ENCODE measurements around the gene MOXD1. TPM values are rescaled to one million over a fixed set of nuclear protein-coding genes. Genes with fewer than 3 reads are reported as not detected.

The MOXD1 gene
- total RNA-seq, 1 experiment from 2014 or later: 1.0 TPM

DNA sequence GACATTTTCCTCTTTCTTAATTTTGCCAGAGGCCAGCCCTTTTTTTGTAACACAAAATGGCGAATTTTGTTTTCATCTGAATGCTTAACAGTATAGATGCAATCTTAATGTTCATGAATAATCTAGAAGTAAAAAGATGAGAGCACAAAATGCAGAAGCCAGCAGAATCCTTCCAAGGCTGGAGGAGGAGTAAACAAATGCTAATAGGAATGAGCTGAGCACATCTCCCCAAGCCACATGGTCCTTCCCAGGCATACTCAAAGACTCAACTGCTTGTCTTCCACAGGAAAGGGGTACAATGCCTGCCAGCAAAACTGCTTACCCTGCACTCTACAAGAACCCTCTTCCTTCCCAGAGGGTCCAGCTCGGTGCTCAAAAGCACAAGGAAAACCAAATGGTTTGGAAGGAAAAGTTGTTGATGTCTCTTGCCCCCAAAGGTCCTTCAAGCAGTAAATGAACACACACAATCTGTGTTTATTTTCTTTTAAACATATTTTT, 155.1 kb downstream of the MOXD1 start:
- no peak overlapping the region for H3K4me3 ChIP-seq (replicated peaks in 1 of 2; ENCODE audit: low read depth in 1 of 2, low read length in 2 of 2)
- intact Hi-C loops (cut with micrococcal nuclease): no loop called here
- POLR2A ChIA-PET: no interaction called here

More for the DNA sequence above, 155.1 kb downstream of the MOXD1 start:
- Histone ChIP-seq H3K27me3 (ENCODE audit: insufficient read depth, low read length) (no peaks in the 10 kb centered on the region), H4K20me1 (ENCODE audit: insufficient read depth) (no peaks in the 10 kb centered on the region), H3K36me3 (ENCODE audit: control insufficient read depth in 1 of 2, insufficient read depth in 2 of 2, low read length in 2 of 2) (no peaks in the 10 kb centered on the region), H2AFZ (ENCODE audit: low read depth, low read length, poor library complexity, severe bottlenecking) (no peak overlapping the region), H3K9ac (ENCODE audit: low read length) (no peak overlapping the region), H3K9me2 (ENCODE audit: insufficient read depth) (no peaks in the 10 kb centered on the region), H3K4me1 (ENCODE audit: control insufficient read depth in 1 of 2, insufficient read depth in 2 of 2, low read length in 2 of 2) (no peaks in the 10 kb centered on the region), H3K9me3 (ENCODE audit: control insufficient read depth in 1 of 2, insufficient read depth in 1 of 2, low read depth in 1 of 2, low read length in 2 of 2) (no peaks in the 10 kb centered on the region), H3K27ac (ENCODE audit: low read depth, low read length) (no peak overlapping the region), H3K4me2 (ENCODE audit: low read length) (no peak overlapping the region), H3K79me2 (ENCODE audit: insufficient read depth, low read length) (no peaks in the 10 kb centered on the region)
- ChIA-PET CTCF (interaction anchor here (0.7 to 1.0 kb wide), 2 partner anchors 12 to 34 kb away, joined by 3 read pairs; no protein-coding TSS in a partner anchor), RAD21 (ENCODE audit: low non-redundant PET in 1 of 2, low total read pairs in 2 of 2, uncharacterized antibody in 2 of 2, unreplicated experiment in 2 of 2) (no interaction called here)
- ATAC-seq (no peak), DNase-seq (ENCODE audit: low read depth, low spot score) (no peak)
- BruUV-seq (replicated peaks): no TSS peak
- TF ChIP-seq ZNF274 (IDR thresholded peaks at IDR 0.05; ENCODE audit: low read depth, low read length) (no peak), POLR2A (IDR thresholded peaks at IDR 0.05; ENCODE audit: borderline replicate concordance, extremely low read depth, insufficient read depth, insufficient read length) (no peak), YY1 (IDR thresholded peaks at IDR 0.05; ENCODE audit: extremely low read depth, insufficient replicate concordance, low read depth, low read length) (no peak), EGR1 (IDR thresholded peaks at IDR 0.05; ENCODE audit: low read depth) (no peak), ELF1 (IDR thresholded peaks at IDR 0.05; ENCODE audit: borderline replicate concordance, low read depth) (no peak), EZH2phosphoT487 (IDR thresholded peaks at IDR 0.05; ENCODE audit: borderline replicate concordance) (no peak), RAD21 (IDR thresholded peaks at IDR 0.05; ENCODE audit: low read depth) (no peak), SP1 (IDR thresholded peaks at IDR 0.05; ENCODE audit: low read depth) (no peak), SIN3A (IDR thresholded peaks at IDR 0.05; ENCODE audit: low read depth) (no peak), CBX3 (IDR thresholded peaks at IDR 0.05; ENCODE audit: low read depth) (no peak), FOSL1 (IDR thresholded peaks at IDR 0.05; ENCODE audit: low read depth) (no peak), CEBPB (IDR thresholded peaks at IDR 0.05; ENCODE audit: low read depth) (no peak), ZFX (IDR thresholded peaks at IDR 0.05) (no peak), EZH2 (IDR thresholded peaks at IDR 0.05) (no peak), JUND (IDR thresholded peaks at IDR 0.05) (no peak)
- TF ChIP-seq, protein P1, sequence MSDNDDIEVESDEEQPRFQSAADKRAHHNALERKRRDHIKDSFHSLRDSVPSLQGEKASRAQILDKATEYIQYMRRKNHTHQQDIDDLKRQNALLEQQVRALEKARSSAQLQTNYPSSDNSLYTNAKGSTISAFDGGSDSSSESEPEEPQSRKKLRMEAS (IDR thresholded peaks at IDR 0.05): no peak
- TF ChIP-seq, protein P2, sequence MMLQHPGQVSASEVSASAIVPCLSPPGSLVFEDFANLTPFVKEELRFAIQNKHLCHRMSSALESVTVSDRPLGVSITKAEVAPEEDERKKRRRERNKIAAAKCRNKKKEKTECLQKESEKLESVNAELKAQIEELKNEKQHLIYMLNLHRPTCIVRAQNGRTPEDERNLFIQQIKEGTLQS (IDR thresholded peaks at IDR 0.05): no peak
- TF ChIP-seq, protein P3, sequence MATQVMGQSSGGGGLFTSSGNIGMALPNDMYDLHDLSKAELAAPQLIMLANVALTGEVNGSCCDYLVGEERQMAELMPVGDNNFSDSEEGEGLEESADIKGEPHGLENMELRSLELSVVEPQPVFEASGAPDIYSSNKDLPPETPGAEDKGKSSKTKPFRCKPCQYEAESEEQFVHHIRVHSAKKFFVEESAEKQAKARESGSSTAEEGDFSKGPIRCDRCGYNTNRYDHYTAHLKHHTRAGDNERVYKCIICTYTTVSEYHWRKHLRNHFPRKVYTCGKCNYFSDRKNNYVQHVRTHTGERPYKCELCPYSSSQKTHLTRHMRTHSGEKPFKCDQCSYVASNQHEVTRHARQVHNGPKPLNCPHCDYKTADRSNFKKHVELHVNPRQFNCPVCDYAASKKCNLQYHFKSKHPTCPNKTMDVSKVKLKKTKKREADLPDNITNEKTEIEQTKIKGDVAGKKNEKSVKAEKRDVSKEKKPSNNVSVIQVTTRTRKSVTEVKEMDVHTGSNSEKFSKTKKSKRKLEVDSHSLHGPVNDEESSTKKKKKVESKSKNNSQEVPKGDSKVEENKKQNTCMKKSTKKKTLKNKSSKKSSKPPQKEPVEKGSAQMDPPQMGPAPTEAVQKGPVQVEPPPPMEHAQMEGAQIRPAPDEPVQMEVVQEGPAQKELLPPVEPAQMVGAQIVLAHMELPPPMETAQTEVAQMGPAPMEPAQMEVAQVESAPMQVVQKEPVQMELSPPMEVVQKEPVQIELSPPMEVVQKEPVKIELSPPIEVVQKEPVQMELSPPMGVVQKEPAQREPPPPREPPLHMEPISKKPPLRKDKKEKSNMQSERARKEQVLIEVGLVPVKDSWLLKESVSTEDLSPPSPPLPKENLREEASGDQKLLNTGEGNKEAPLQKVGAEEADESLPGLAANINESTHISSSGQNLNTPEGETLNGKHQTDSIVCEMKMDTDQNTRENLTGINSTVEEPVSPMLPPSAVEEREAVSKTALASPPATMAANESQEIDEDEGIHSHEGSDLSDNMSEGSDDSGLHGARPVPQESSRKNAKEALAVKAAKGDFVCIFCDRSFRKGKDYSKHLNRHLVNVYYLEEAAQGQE (IDR thresholded peaks at IDR 0.05; ENCODE audit: low read depth): no peak
- TF ChIP-seq, protein P4, sequence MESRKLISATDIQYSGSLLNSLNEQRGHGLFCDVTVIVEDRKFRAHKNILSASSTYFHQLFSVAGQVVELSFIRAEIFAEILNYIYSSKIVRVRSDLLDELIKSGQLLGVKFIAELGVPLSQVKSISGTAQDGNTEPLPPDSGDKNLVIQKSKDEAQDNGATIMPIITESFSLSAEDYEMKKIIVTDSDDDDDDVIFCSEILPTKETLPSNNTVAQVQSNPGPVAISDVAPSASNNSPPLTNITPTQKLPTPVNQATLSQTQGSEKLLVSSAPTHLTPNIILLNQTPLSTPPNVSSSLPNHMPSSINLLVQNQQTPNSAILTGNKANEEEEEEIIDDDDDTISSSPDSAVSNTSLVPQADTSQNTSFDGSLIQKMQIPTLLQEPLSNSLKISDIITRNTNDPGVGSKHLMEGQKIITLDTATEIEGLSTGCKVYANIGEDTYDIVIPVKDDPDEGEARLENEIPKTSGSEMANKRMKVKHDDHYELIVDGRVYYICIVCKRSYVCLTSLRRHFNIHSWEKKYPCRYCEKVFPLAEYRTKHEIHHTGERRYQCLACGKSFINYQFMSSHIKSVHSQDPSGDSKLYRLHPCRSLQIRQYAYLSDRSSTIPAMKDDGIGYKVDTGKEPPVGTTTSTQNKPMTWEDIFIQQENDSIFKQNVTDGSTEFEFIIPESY (IDR thresholded peaks at IDR 0.05; ENCODE audit: extremely low read depth, insufficient replicate concordance, low read length): no peak
- TF ChIP-seq, protein P5, sequence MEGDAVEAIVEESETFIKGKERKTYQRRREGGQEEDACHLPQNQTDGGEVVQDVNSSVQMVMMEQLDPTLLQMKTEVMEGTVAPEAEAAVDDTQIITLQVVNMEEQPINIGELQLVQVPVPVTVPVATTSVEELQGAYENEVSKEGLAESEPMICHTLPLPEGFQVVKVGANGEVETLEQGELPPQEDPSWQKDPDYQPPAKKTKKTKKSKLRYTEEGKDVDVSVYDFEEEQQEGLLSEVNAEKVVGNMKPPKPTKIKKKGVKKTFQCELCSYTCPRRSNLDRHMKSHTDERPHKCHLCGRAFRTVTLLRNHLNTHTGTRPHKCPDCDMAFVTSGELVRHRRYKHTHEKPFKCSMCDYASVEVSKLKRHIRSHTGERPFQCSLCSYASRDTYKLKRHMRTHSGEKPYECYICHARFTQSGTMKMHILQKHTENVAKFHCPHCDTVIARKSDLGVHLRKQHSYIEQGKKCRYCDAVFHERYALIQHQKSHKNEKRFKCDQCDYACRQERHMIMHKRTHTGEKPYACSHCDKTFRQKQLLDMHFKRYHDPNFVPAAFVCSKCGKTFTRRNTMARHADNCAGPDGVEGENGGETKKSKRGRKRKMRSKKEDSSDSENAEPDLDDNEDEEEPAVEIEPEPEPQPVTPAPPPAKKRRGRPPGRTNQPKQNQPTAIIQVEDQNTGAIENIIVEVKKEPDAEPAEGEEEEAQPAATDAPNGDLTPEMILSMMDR (IDR thresholded peaks at IDR 0.05 in 2 of 3, conservative IDR thresholded peaks at IDR 0.05 in 1 of 3; ENCODE audit: borderline replicate concordance in 1 of 3, insufficient read depth in 1 of 3, low read depth in 2 of 3, low read length in 2 of 3): no peak

Measured in HCT116 (cell line).